UCSD-AML1 (cell line): Measurements from ENCODE around the gene EXOC6B.

Experiments used
- DNase-seq: peaks from one replicate; lab custom pipeline; 2025; ENCODE audit not compliant: unreplicated experiment; lab: John Stamatoyannopoulos, UW

EXOC6B gene

GRCh38 chr2:72150861-72151356, 674.9 kb downstream of the EXOC6B start:
- DNase-seq = no peak

GRCh38 chr2:72150157-72150860, 675.5 kb downstream of the EXOC6B start:
- peak; percentile 68 for DNase-seq

GRCh38 chr2:72149556-72150156, 676.2 kb downstream of the EXOC6B start:
- DNase-seq = no peak

GRCh38 chr2:72148837-72149555, 676.8 kb downstream of the EXOC6B start:
- DNase-seq = no peak

GRCh38 chr2:72148003-72148836, 677.6 kb downstream of the EXOC6B start:
- no peak for DNase-seq

GRCh38 chr2:72147303-72147971, 678.4 kb downstream of the EXOC6B start, which contains the start of gene CYP26B1:
TSS of gene CYP26B1 (minus strand) at chr2:72147862. CDS start at chr2:72147834, 28 bp downstream.
- no peak for DNase-seq

- no peak for DNase-seq
These were observed 679.2 kb downstream of the EXOC6B start for GRCh38 chr2:72146347-72147302.

GRCh38 chr2:72145658-72146329, 680.0 kb downstream of the EXOC6B start:
- no peak for DNase-seq

GRCh38 chr2:72145289-72145657, 680.6 kb downstream of the EXOC6B start:
- no peak for DNase-seq

GRCh38 chr2:72144632-72145288, 681.1 kb downstream of the EXOC6B start:
- DNase-seq = no peak

- DNase-seq = no peak
These were observed 681.6 kb downstream of the EXOC6B start for GRCh38 chr2:72144274-72144631.

- DNase-seq = no peak
These were observed 682.2 kb downstream of the EXOC6B start for GRCh38 chr2:72143441-72144273.

GRCh38 chr2:72142570-72143440, 683.0 kb downstream of the EXOC6B start:
- no peak for DNase-seq

- DNase-seq = no peak
These were observed 683.9 kb downstream of the EXOC6B start for GRCh38 chr2:72141881-72142451.

- DNase-seq = no peak
These were observed 684.7 kb downstream of the EXOC6B start for GRCh38 chr2:72141032-72141645.

- no peak for DNase-seq
These were observed 685.2 kb downstream of the EXOC6B start for GRCh38 chr2:72140621-72140960.
